GM12874 (cell line): ENCODE data around the gene PITPNC1.

Source experiments
- TF ChIP-seq, protein P1 (sequence below): IDR thresholded peaks from 2 replicates; pipeline ENCODE4 v1.5.1; 2011; ENCODE audit warnings: low read depth, mild to moderate bottlenecking, control low read depth, low read length, moderate library complexity; ENCODE audit not compliant: insufficient read depth

PITPNC1 gene

DNA sequence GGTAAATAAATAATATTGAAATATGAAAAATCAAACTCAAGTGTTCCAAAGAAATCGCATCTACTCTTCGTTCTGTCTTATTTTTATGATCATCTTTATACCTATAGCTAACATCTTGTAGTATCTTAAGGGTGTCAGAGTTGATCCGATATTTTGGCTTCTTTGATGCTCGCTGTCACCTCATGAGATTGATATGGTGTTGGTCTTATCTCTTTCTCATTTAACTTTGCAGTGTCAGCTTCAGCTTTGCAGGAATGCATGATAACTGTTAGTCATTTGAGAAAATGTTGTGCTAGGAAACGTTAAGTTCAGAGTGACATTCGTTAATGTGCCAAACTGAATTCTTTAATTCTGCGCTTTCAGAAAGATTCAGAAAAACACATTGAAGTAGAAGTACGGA is 360.1 kb downstream of the PITPNC1 start:
- TF ChIP-seq, protein P1, sequence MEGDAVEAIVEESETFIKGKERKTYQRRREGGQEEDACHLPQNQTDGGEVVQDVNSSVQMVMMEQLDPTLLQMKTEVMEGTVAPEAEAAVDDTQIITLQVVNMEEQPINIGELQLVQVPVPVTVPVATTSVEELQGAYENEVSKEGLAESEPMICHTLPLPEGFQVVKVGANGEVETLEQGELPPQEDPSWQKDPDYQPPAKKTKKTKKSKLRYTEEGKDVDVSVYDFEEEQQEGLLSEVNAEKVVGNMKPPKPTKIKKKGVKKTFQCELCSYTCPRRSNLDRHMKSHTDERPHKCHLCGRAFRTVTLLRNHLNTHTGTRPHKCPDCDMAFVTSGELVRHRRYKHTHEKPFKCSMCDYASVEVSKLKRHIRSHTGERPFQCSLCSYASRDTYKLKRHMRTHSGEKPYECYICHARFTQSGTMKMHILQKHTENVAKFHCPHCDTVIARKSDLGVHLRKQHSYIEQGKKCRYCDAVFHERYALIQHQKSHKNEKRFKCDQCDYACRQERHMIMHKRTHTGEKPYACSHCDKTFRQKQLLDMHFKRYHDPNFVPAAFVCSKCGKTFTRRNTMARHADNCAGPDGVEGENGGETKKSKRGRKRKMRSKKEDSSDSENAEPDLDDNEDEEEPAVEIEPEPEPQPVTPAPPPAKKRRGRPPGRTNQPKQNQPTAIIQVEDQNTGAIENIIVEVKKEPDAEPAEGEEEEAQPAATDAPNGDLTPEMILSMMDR: no peak

DNA sequence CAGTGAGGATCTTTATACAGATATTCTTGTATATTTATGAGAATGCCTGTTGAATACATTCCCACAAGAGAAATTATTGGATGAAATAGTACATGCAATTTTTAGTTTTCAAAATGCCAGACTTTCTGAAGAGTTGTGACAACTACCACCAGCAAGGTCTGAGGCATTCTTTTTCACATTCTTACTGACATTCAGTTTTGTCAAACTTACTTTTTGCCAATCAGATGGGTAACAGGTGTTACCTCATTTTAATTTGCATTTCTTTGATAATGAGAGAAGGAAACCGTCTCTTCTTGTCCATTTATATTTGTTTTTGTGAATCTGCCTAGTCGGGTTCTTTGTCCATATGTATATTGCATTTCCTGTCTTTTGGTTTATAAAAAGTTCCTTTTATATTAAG is 364.9 kb downstream of the PITPNC1 start:
- TF ChIP-seq, protein P1: no peak
